ENCODE measurements around the gene RPUSD3. TPM values are rescaled to one million over a fixed set of nuclear protein-coding genes. Genes with fewer than 3 reads are reported as not detected.

RPUSD3 gene
- total RNA-seq, 4 donors from 2014 or later, result 28.9 to 40.1 (median 33.8) TPM

DNA sequence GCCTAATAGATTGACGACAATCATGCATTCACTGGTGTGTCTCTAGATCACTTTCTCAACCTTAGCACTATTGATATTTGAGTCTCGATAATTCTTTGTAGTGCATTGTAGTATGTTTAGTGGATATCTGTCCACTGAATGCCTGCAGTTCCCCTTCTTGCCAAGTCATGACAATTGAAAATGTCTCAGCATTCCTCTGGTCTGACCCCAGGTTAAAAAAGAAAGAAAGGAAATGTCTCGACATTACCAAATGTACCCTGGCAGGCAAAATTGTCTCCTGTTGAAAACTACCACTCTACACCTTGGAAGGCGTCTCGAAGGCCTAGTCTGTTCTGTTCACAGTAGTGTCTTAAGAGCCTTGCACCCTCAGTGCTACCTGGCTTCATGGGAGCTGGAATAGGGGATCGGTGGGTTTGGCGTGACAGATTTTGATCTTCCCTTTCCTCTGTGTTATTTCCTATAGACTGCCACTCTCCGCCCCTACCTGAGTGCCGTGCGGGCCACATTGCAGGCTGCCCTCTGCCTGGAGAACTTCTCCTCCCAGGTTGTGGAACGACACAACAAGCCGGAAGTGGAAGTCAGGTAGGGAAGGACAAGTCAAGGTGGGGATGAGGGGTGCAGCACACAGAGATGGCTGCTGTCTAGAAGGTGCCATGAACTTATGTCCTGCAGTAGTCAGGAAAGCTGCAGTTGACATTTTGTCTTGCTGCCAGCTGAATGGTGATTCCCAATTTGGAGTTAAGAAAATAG is 46.4 kb downstream of the RPUSD3 start:
- TF ChIP-seq CTCF (IDR thresholded peaks at IDR 0.05; ENCODE audit: low read depth), result no peak

DNA sequence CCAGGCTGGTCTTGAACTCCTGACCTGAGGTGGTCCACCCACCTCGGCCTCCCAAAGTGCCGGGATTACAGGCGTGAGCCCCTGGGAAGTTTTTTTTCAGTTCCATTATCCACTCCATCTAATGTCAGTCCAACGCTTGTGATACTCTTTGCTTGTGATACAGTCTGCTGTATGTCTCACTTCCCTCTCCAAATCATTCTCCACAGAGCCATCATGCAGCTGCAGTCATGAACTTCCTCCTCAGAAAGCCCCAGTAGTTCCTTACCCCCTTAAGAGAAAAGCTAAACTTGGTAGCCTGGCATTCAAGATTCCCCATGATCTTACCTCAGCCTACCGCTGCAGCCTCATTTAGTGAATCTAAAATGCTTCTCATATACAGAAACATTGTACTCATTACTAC is 48.6 kb downstream of the RPUSD3 start:
- no peak for TF ChIP-seq CTCF (IDR thresholded peaks at IDR 0.05; ENCODE audit: low read depth)

GRCh38 chr3:9794400-9794799 is 49.4 kb downstream of the RPUSD3 start:
- TF ChIP-seq CTCF (IDR thresholded peaks at IDR 0.05; ENCODE audit: low read depth), result no peak

DNA sequence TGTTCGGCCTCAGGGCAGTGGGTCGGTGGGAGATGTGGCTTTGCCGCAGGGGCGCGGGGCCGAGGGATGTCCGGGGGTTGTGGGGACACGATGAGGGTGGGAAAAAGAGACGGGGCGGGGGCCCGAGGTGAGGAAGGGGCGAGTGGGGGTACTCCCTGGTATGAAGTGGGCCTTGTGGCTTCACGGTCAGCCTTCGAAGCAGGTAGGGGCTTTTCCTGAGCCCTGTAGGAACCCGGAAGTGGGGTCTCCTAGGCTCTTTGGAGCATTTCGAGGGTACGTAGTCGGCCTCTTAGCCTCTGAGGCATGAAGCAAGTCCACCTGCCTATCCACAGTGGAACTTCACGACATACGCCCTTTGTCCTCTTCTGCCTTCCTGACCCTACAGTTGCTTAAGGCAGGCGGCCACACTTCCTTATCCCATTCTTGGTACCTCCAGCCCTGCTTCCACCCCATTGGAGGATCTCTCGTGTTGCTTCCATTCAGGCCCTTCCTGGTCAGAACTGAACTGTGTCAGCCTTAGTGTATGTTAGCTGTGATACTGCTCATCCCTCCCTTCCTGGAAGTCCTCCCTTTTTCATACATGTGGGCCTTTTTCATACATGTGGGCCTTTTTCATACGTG is 50.5 kb downstream of the RPUSD3 start:
- TF ChIP-seq CTCF (IDR thresholded peaks at IDR 0.05; ENCODE audit: low read depth), result no peak

GRCh38 chr3:9792405-9793160 is 51.2 kb downstream of the RPUSD3 start, which contains the start of the genes ARPC4 and TADA3:
ARPC4 (plus strand) TSS chr3:9793082; CDS start chr3:9793122, 40 bp downstream.
TADA3 (minus strand) TSS chr3:9792473; CDS start chr3:9791466, 1,007 bp downstream.
- no peak for TF ChIP-seq CTCF (IDR thresholded peaks at IDR 0.05; ENCODE audit: low read depth)

- no peak for TF ChIP-seq CTCF (IDR thresholded peaks at IDR 0.05; ENCODE audit: low read depth)
Observed at GRCh38 chr3:9791790-9792404, 51.9 kb downstream of the RPUSD3 start.

Data from subcutaneous adipose tissue (tissue), 4 donors.